WTC11 (cell line): ENCODE measurements around the gene FTL. TPM values are rescaled to one million over a fixed set of nuclear protein-coding genes. Genes with fewer than 3 reads are reported as not detected.

Source experiments
- ATAC-seq: fragments of 200-7000 bp; cut with Tn5 transposase; 2 replicates; pipeline ENCODE4 v1.10.0; 2021; ENCODE audit warnings: mild to moderate bottlenecking, moderate library complexity
- CTCF ChIA-PET: fragments of 300-600 bp; sonication (Branson Sonifier 250); formaldehyde crosslinking; loops from one replicate; lab custom pipeline; 2021; ENCODE audit warnings: antibody characterized with exemption; lab: Charles Lee
- POLR2A ChIA-PET: fragments of 350-600 bp; sonication (Branson Sonifier 250); formaldehyde crosslinking; loops from one replicate; lab custom pipeline; 2021; ENCODE audit warnings: antibody characterized with exemption; lab: Charles Lee
- DNase-seq: peaks from one replicate; pipeline ENCODE4 v3.0.0; 2021; ENCODE audit warnings: low spot score
- H3K27ac Mint-ChIP-seq: 2 replicates; pipeline ENCODE4 v1.8.0; 2021; ENCODE audit warnings: mixed read lengths
- H3K27me3 Mint-ChIP-seq: 2 replicates; pipeline ENCODE4 v1.8.0; 2021; ENCODE audit warnings: low read depth, mild to moderate bottlenecking, moderate library complexity, mixed read lengths
- H3K36me3 Mint-ChIP-seq: 2 replicates; pipeline ENCODE4 v1.8.0; 2021; ENCODE audit warnings: mixed read lengths
- H3K4me1 Mint-ChIP-seq: 2 replicates; pipeline ENCODE4 v1.8.0; 2022; ENCODE audit warnings: mixed read lengths
- H3K4me3 Mint-ChIP-seq: 2 replicates; pipeline ENCODE4 v1.8.0; 2021; ENCODE audit warnings: mild to moderate bottlenecking, moderate library complexity, mixed read lengths
- H3K9me3 Mint-ChIP-seq: 2 replicates; pipeline ENCODE4 v1.8.0; 2021; ENCODE audit warnings: mixed read lengths
- ATF3 ChIP-seq: sonication (generic); formaldehyde crosslinking; conservative IDR thresholded peaks from 2 replicates; pipeline ENCODE4 v1.8.1; 2022; ENCODE audit warnings: mild to moderate bottlenecking, missing genetic modification reagents
- CREB1 ChIP-seq: sonication (generic); formaldehyde crosslinking; IDR thresholded peaks from 2 replicates; pipeline ENCODE4 v1.8.0; 2023; ENCODE audit warnings: mild to moderate bottlenecking, missing genetic modification reagents
- EMX1 ChIP-seq: fragments of 250-450 bp; sonication (Bioruptor Pico); IDR thresholded peaks from 2 replicates; pipeline ENCODE4 v1.8.0; 2021; ENCODE audit warnings: mild to moderate bottlenecking
- ETV6 ChIP-seq: sonication (generic); formaldehyde crosslinking; IDR thresholded peaks from 2 replicates; pipeline ENCODE4 v1.8.1; 2022; ENCODE audit warnings: mild to moderate bottlenecking, missing genetic modification reagents
- NFATC4 ChIP-seq: fragments of 250-450 bp; sonication (Bioruptor Pico); IDR thresholded peaks from 2 replicates; pipeline ENCODE4 v1.9.0; 2021; ENCODE audit warnings: mild to moderate bottlenecking
- NFE2L1 ChIP-seq: sonication (generic); formaldehyde crosslinking; IDR thresholded peaks from 2 replicates; pipeline ENCODE4 v1.8.1; 2023; ENCODE audit warnings: missing genetic modification reagents
- NFYB ChIP-seq: sonication (generic); formaldehyde crosslinking; conservative IDR thresholded peaks from 2 replicates; pipeline ENCODE4 v1.8.0; 2022; ENCODE audit warnings: low read depth, missing genetic modification reagents
- NR2C2 ChIP-seq: sonication (generic); formaldehyde crosslinking; IDR thresholded peaks from 2 replicates; pipeline ENCODE4 v1.8.0; 2022; ENCODE audit warnings: mild to moderate bottlenecking, missing genetic modification reagents
- NR3C1 ChIP-seq: sonication (generic); formaldehyde crosslinking; conservative IDR thresholded peaks from 2 replicates; pipeline ENCODE4 v1.8.1; 2023; ENCODE audit warnings: low read depth, mild to moderate bottlenecking, missing genetic modification reagents
- SP1 ChIP-seq: sonication (generic); formaldehyde crosslinking; conservative IDR thresholded peaks from 2 replicates; pipeline ENCODE4 v1.8.1; 2022; ENCODE audit warnings: missing genetic modification reagents
- STAT6 ChIP-seq: sonication (generic); formaldehyde crosslinking; conservative IDR thresholded peaks from 2 replicates; pipeline ENCODE4 v1.8.1; 2023; ENCODE audit warnings: mild to moderate bottlenecking, low read depth, missing genetic modification reagents, moderate library complexity
- ZBTB21 ChIP-seq: sonication (generic); formaldehyde crosslinking; IDR thresholded peaks from 2 replicates; pipeline ENCODE4 v1.8.1; 2023; ENCODE audit warnings: mild to moderate bottlenecking, missing genetic modification reagents, borderline replicate concordance
- ZNF317 ChIP-seq: sonication (generic); formaldehyde crosslinking; IDR thresholded peaks from 2 replicates; pipeline ENCODE4 v1.8.1; 2023; ENCODE audit warnings: low read depth, mild to moderate bottlenecking, moderate library complexity, missing genetic modification reagents, borderline replicate concordance
- ZNF423 ChIP-seq: fragments of 250-450 bp; sonication (Bioruptor Pico); IDR thresholded peaks from 2 replicates; pipeline ENCODE4 v2.1.2; 2022; ENCODE audit warnings: mild to moderate bottlenecking, moderate library complexity
- ZNF532 ChIP-seq: fragments of 250-450 bp; sonication (Bioruptor Pico); IDR thresholded peaks from 2 replicates; pipeline ENCODE4 v1.9.0; 2021; ENCODE audit warnings: mild to moderate bottlenecking, borderline replicate concordance
- total RNA-seq: library from RNA; stranded (reverse); gene quantifications from 3 replicates; pipeline ENCODE4 v1.2.3, GENCODE V29; 2021
- TF ChIP-seq, protein P1 (sequence below): sonication (generic); formaldehyde crosslinking; IDR thresholded peaks from 2 replicates; pipeline ENCODE4 v1.8.1; 2022; ENCODE audit warnings: low read depth, mild to moderate bottlenecking, moderate library complexity, missing genetic modification reagents, borderline replicate concordance

Gene FTL
- total RNA-seq, 1 experiment from 2014 or later = 1,061 TPM

- no peak for TF ChIP-seq STAT6 (CRISPR knock-in tag)
- peak; percentile 74; the same call in 1 of the 2 replicates for TF ChIP-seq EMX1
- TF ChIP-seq NR3C1 = no peak
- peak; percentile 48; the same call in 1 of the 2 replicates for TF ChIP-seq SP1
- TF ChIP-seq ZBTB21 (CRISPR knock-in tag) = no peak
- TF ChIP-seq, protein P1, sequence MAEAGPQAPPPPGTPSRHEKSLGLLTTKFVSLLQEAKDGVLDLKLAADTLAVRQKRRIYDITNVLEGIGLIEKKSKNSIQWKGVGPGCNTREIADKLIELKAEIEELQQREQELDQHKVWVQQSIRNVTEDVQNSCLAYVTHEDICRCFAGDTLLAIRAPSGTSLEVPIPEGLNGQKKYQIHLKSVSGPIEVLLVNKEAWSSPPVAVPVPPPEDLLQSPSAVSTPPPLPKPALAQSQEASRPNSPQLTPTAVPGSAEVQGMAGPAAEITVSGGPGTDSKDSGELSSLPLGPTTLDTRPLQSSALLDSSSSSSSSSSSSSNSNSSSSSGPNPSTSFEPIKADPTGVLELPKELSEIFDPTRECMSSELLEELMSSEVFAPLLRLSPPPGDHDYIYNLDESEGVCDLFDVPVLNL (CRISPR knock-in tag) = no peak
- TF ChIP-seq NFYB (CRISPR knock-in tag) = no peak
- no peak for TF ChIP-seq CREB1
- no peak for TF ChIP-seq ZNF317 (CRISPR knock-in tag)
- no peak for TF ChIP-seq ATF3 (CRISPR knock-in tag)
- TF ChIP-seq NFE2L1 (CRISPR knock-in tag) = peak; percentile 98
- peak; percentile 76; the same call in 1 of the 2 replicates for TF ChIP-seq ETV6 (CRISPR knock-in tag)
- no peak for TF ChIP-seq ZNF532 (CRISPR knock-in tag)
- TF ChIP-seq NR2C2 (CRISPR knock-in tag) = no peak
These were observed 1.5 kb upstream of the FTL start (continued) for GRCh38 chr19:48963371-48964204.

GRCh38 chr19:48964205-48965039, 687 bp upstream of the FTL start:
- CTCF ChIA-PET = interaction anchor here (0.6 to 2.2 kb wide), 9 partner anchors 29 to 176 kb away, joined by 3 to 13 read pairs (median 4); partner anchors contain the start of genes DHDH, GYS1 and RUVBL2
- POLR2A ChIA-PET = interaction anchor here (0.6 to 1.4 kb wide), 10 partner anchors 29 to 335 kb away, joined by 3 to 6 read pairs (median 3); partner anchors contain the start of genes GYS1, PPP1R15A and RUVBL2
- no peak for ATAC-seq
- Mint-ChIP-seq H3K4me1 (peaks cover 33% of the 10 kb centered on the region), H3K27me3 (no peaks in the 10 kb centered on the region), H3K4me3 (peak overlapping the region; percentile 99)
- TF ChIP-seq NFATC4 (CRISPR knock-in tag) (no peak), ZNF423 (CRISPR knock-in tag) (peak; percentile 7; the same call in 1 of the 2 replicates)
- TF ChIP-seq, all 79 proteins: peak for 1
- Mint-ChIP-seq H3K36me3 (peaks cover 40% of the 10 kb centered on the region), H3K27ac (peak overlapping the region; percentile 99), H3K9me3 (peaks cover 4% of the 10 kb centered on the region)
- DNase-seq = peak; percentile 54
